Coronary artery (tissue), 2 donors: ENCODE data around the gene SEMA6B.

Source experiments
- DNase-seq: peaks from one replicate; pipeline ENCODE4 v3.0.0-alpha.2; 2017; ENCODE audit warnings: low spot score
- H3K27ac ChIP-seq, 2 donors: fragments of 200-600 bp; sonication (generic); one replicate each; pipeline ENCODE4 v1.5.1; 2016 to 2019
- H3K4me3 ChIP-seq: fragments of 200-600 bp; sonication (generic); 2 replicates; pipeline ENCODE4 v1.5.1; 2016; ENCODE audit warnings: mild to moderate bottlenecking, moderate library complexity
- TF ChIP-seq, protein P1 (sequence below): fragments of 200-600 bp; sonication (generic); IDR thresholded peaks from one replicate; pipeline ENCODE4 v1.5.1; 2019; ENCODE audit warnings: antibody characterized with exemption

Gene SEMA6B

DNA sequence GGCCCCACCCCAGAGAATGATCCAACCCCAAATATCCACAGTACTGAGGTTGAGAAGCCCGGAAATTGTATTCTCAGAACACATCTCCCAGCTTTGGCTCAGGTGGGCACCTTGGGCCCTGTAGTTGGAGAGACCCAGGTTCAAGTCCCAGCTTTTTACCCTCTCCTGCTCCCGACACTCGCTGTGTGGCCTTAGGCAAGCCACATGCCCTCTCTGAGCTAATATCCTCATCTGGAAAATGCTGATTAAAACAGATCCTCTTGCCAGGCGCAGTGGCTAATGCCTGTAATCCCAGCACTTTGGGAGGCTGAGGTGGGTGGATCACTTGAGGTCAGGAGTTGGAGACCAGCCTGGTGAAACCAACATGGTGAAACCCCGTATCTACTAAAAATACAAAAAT, 43.8 kb downstream of the SEMA6B start:
- no peak overlapping the region for H3K4me3 ChIP-seq
- no peak for DNase-seq
- TF ChIP-seq, protein P1, sequence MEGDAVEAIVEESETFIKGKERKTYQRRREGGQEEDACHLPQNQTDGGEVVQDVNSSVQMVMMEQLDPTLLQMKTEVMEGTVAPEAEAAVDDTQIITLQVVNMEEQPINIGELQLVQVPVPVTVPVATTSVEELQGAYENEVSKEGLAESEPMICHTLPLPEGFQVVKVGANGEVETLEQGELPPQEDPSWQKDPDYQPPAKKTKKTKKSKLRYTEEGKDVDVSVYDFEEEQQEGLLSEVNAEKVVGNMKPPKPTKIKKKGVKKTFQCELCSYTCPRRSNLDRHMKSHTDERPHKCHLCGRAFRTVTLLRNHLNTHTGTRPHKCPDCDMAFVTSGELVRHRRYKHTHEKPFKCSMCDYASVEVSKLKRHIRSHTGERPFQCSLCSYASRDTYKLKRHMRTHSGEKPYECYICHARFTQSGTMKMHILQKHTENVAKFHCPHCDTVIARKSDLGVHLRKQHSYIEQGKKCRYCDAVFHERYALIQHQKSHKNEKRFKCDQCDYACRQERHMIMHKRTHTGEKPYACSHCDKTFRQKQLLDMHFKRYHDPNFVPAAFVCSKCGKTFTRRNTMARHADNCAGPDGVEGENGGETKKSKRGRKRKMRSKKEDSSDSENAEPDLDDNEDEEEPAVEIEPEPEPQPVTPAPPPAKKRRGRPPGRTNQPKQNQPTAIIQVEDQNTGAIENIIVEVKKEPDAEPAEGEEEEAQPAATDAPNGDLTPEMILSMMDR = no peak
- no peak overlapping the region for H3K27ac ChIP-seq

DNA sequence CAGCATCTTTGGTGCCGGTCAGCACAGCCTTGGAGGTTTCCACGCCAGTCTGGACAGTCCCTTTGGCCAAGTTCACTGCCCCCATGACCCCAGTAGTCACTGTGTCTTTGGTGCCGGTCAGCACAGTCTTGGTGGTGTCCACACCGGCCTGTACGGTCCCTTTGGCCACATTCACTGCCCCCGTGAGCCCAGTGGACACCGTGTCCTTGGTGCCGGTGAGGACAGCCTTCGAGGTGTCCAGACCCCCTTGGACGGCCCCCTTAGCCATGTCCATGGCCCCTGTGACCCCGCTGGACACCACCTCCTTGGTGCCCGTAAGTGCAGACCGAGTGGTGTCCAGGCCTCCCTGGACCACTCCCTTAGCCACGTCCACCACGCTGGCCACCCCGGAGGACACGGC, 46.2 kb downstream of the SEMA6B start:
- Histone ChIP-seq H3K4me3 (no peak overlapping the region), H3K27ac (no peak overlapping the region)
- TF ChIP-seq, protein P1 = no peak
- DNase-seq = no peak

DNA sequence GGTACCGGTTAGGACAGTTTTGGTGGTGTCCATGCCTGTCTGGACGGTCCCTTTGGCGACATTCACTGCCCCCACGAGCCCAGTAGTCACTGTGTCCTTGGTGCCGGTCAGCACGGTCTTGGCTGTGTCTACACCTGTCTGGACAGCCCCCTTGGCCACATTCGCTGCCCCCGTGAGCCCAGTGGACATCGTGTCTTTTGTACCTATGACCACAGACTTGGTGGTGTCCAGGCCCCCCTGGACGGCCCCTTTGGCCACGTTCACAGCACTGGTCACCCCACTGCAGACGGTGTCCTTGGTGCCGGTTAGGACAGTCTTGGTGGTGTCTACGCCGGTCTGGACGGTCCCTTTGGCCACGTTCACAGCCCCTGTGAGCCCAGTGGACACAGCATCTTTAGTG, 47.4 kb downstream of the SEMA6B start:
- H3K4me3 ChIP-seq = no peak overlapping the region
- no peak overlapping the region for H3K27ac ChIP-seq
- TF ChIP-seq, protein P1 = no peak
- peak; percentile 72 for DNase-seq

DNA sequence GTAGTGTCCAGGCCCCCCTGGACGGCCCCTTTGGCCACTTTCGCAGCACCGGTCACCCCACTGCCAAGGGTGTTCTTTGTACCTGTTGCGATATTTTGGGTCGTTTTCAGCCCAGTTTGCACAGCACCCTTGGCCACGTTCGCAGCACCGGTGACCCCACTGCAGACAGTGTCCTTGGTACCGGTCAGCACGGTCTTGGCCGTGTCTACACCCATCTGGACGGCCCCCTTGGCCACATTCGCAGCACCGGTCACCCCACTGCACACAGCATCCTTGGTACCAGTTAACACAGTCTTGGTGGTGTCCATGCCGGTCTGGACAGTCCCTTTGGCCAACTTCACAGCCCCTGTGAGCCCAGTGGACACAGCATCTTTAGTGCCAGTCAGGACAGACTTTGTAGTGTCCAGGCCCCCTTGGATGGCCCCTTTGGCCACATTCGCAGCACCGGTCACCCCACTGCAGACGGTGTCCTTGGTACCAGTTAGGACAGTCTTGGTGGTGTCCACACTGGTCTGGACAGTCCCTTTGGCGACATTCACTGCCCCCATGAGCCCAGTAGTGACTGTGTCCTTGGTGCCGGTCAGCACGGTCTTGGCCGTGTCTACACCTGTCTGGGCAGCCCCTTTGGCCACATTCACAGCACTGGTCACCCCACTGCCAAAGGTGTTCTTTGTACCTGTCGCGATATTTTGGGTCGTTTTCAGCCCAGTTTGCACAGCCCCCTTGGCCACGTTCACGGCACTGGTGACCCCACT, 48.0 kb downstream of the SEMA6B start:
- no peak overlapping the region for H3K27ac ChIP-seq
- DNase-seq = no peak
- TF ChIP-seq, protein P1 = no peak
- no peak overlapping the region for H3K4me3 ChIP-seq

DNA sequence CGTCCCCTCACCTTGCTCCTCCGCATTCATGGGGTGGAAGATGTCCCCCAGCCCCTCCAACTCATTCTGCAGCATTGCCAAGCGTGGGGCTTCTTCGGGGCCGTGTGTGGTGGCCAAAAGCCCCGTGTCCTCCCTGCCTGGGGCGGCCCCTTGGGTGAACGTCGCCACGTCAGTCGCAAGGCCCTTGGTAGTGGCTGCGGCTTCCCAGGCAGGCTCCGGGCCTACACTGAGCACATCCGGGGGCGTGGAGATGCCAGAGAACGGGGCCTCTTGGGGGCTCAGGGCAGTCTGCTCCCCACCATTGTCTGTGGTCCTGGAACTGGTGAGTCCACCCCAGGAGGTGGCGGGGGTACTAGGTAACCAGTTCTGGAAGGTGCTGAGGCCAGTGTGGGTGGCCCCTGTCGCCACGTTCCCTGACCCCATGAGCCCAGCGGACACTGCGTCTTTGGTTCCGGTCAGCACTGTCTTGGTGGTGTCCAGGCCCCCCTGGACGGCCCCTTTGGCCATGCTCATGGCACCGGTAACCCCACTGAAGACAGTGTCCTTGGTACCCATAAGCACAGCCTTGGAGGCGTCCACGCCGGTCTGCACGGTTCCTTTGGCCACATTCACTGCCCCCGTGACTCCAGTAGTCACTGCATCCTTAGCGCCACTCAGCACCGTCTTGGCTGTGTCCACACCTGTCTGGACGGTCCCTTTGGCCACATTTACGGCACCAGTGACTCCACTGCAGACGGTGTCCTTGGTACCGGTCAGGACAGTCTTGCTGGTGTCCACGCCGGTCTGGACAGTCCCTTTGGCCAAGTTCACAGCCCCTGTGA, 48.8 kb downstream of the SEMA6B start:
- no peak overlapping the region for H3K4me3 ChIP-seq
- DNase-seq = no peak
- no peak overlapping the region for H3K27ac ChIP-seq
- TF ChIP-seq, protein P1 = no peak

DNA sequence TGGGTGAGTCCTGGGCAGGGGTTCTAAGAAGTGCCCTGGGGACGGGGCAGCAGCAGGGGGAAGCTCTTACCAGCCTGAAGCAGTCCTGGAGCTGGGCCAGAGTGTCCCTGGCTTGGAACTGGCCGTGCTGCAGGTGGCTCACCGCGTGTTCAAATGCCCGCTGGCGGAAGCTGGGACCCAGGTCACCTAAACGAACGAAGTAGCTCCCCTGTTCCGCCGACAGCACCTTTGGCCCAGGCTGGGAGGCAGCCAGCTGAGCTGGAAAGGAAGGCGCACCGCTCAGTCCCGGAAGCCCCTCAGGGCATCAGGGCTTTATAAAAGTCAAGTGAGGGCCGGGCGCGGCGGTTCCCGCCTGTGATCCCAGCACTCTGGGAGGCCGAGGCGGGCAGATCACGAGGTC, 50.8 kb downstream of the SEMA6B start:
- DNase-seq = no peak
- TF ChIP-seq, protein P1 = no peak
- H3K4me3 ChIP-seq = no peak overlapping the region
- H3K27ac ChIP-seq = no peak overlapping the region
